Thymus (tissue), 11 donors: Measurements from ENCODE around the gene PPFIA3. TPM values are rescaled to one million over a fixed set of nuclear protein-coding genes. Genes with fewer than 3 reads are reported as not detected.
"Not testable (repeated sequence)": the region's sequence is repeated elsewhere in the genome, so short reads cannot be mapped to it uniquely, and the experiment has no call there.

ENCODE experiments used
- DNase-seq, 9 donors: peaks; one replicate each; pipeline ENCODE4 v3.0.0-alpha.2; 2013; ENCODE audit warnings: low spot score in 9 of 9, low read depth in 6 of 9, missing footprints in 1 of 9
- H3K27ac ChIP-seq, 2 donors: one replicate each; pipeline ENCODE4 v1.5.1; 2013; ENCODE audit warnings: control low read depth in 1 of 2, low read depth in 1 of 2, low read length in 1 of 2, mild to moderate bottlenecking in 1 of 2, moderate library complexity in 1 of 2
- H3K27me3 ChIP-seq, 2 donors: one replicate each; pipeline ENCODE4 v1.5.1; 2013; ENCODE audit warnings: low read length in 1 of 2; ENCODE audit not compliant: control insufficient read depth in 2 of 2, insufficient read depth in 1 of 2
- H3K36me3 ChIP-seq, 2 donors: one replicate each; pipeline ENCODE4 v1.5.1; 2013; ENCODE audit warnings: low read length in 1 of 2, mild to moderate bottlenecking in 1 of 2, moderate library complexity in 1 of 2; ENCODE audit not compliant: control insufficient read depth in 2 of 2, insufficient read depth in 2 of 2
- H3K4me1 ChIP-seq, 2 donors: one replicate each; pipeline ENCODE4 v1.5.1; 2013; ENCODE audit warnings: low read length in 2 of 2; ENCODE audit not compliant: control insufficient read depth in 2 of 2, insufficient read depth in 2 of 2
- H3K4me3 ChIP-seq, 2 donors: one replicate each; pipeline ENCODE4 v1.5.1; 2013; ENCODE audit warnings: low read length in 2 of 2, control low read depth in 1 of 2, mild to moderate bottlenecking in 1 of 2
- H3K9me3 ChIP-seq, 2 donors: one replicate each; pipeline ENCODE4 v1.5.1; 2013; ENCODE audit warnings: low read length in 1 of 2, mild to moderate bottlenecking in 1 of 2; ENCODE audit not compliant: control insufficient read depth in 2 of 2, insufficient read depth in 1 of 2
- WGBS: extraction: QIAGEN DNeasy Blood & Tissue Kit; methylation state at CpG from one replicate; pipeline ENCODE4 v1.1.7; 2013; 5-methylcytosine and 5-hydroxymethylcytosine counted together
- polyA plus RNA-seq: library from polyadenylated mRNA; stranded (reverse); fragments of 200-250 nt; gene quantifications from one replicate; pipeline ENCODE4 v1.2.3, GENCODE V29; 2013
- total RNA-seq: library from RNA; stranded (reverse); fragments of 120-200 nt; gene quantifications from one replicate; pipeline ENCODE4 v1.2.4, GENCODE V29; 2013
- donor health status: healthy.

PPFIA3 gene
- total and polyA plus RNA-seq, 2 donors: 7.0 to 14.1 TPM

DNA sequence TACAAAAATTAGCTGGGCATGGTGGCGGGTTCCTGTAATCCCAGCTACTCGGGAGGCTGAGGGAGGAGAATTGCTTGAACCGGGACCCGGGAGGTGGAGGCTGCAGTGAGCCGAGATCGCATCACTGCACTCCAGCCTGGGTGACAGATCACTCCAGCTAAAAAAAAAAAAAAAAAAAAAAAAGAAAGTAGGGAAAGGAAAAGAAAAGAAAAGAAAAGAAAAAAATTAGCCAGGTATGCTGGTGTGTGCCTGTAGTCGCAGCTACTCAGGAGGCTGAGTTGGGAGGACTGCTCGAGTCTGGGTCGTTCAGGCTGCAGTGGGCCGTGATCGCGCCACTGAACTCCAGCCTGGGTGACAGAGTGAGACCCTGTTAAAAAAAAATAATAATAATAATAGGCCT lies 7.9 kb downstream of the PPFIA3 start:
- not testable (repeated sequence) for DNase-seq, H3K36me3 ChIP-seq, H3K9me3 ChIP-seq, H3K4me3 ChIP-seq, H3K27ac ChIP-seq
- 98% methylated on average over 12 of the region's 12 CpGs for WGBS
- peaks cover 12 to 69% of the 10 kb centered on the region in 2 donors for H3K27me3 ChIP-seq
- peaks cover 9 to 17% of the 10 kb centered on the region in 2 donors for H3K4me1 ChIP-seq

DNA sequence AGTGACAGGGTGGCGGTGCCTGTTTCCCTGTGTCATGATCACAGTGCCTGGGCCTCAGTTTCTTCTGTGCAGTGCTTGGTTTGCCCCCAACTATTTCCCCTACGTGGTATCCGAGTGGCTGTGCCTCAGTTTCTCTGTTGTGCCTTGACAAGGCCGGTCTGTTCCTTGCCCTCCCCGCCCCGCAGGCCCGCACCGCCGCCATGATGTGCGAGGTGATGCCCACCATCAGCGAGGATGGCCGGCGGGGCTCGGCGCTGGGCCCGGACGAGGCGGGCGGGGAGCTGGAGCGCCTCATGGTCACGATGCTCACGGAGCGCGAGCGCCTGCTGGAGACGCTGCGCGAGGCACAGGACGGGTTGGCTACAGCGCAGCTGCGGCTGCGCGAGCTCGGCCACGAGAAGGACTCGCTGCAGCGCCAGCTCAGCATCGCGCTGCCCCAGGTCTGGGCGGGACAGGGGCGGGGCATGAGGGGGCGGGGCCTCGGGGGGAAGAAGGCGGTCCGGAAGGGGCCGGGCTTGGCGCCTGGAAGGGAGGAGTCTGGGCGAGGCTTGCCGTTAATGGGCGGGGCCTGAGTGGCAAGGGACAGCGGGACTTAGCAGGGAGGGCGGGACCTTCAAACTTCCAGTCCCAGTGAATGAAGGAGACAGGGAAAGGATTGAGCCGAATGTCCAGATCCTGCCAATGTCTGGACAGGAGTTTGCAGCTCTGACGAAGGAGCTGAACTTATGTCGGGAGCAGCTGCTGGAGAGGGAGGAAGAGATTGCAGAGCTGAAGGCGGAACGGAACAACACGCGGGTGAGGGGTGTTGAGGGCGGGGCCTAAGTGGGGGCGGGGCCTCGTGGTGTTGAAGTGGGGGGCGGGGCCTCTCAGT lies 8.6 kb downstream of the PPFIA3 start:
- peaks cover 10 to 69% of the 10 kb centered on the region in 2 donors for H3K27me3 ChIP-seq
- H3K27ac ChIP-seq: peak overlapping the region; percentile 19 to 55
- peaks cover 9 to 17% of the 10 kb centered on the region in 2 donors for H3K4me1 ChIP-seq
- peak; percentile 82 to 95 (median 88) for DNase-seq
- 4% methylated on average over 63 of the region's 63 CpGs for WGBS
- peak overlapping the region; percentile 40 to 54 for H3K4me3 ChIP-seq
- H3K9me3 ChIP-seq: peaks cover 1 to 7% of the 10 kb centered on the region in 2 donors
- H3K36me3 ChIP-seq: no peaks in the 10 kb centered on the region

DNA sequence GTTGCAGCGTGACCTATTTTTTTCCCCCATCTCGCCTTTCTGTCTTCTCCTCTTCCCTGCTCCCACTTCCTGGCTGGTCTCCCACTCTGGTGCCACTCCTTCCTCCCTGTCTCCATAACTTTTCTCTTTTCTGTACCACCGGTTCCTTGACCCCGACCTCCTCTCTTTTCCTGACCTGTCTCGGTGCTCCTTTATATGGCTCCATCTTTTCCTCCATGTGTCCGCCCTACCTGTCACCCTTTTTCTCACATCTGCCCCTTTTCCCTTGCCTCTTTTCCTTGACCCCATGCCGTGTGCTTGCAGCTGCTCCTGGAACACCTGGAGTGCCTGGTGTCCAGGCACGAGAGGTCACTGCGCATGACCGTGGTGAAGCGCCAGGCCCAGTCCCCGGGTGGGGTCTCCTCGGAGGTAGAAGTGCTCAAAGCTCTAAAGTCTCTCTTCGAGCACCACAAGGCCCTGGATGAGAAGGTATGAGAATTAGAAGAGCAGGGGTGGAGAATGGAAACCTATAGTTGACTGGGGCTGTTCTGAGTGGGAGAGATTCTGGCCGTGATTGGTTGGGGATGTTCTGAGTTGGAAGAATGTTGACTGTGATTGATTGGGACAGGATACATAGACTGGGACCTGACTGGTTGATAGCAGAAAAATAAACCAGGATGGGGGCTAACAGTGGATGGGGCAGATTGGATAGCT lies 9.3 kb downstream of the PPFIA3 start:
- H3K9me3 ChIP-seq: peaks cover 1 to 7% of the 10 kb centered on the region in 2 donors
- H3K36me3 ChIP-seq: no peaks in the 10 kb centered on the region
- no peak for DNase-seq
- H3K4me3 ChIP-seq: peak overlapping the region; percentile 40 to 54
- H3K27ac ChIP-seq: no peak overlapping the region
- peaks cover 9 to 70% of the 10 kb centered on the region in 2 donors for H3K27me3 ChIP-seq
- 78% methylated on average over 15 of the region's 15 CpGs for WGBS
- H3K4me1 ChIP-seq: peaks cover 13 to 22% of the 10 kb centered on the region in 2 donors

DNA sequence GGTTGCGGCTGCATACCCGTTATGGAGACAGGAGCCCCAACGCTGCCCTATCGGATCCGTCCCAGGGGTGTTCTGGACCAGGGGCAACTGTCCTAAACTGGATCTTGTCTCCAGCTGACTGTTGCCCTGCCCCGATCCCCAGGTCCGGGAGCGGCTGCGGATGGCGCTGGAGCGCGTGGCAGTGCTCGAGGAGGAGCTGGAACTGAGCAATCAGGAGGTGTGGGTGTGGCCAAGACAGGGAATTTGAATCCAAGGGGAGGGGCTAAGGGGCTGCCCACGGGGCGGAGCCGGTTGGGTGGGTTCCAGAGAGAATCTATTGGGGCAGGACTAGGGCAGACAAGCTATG lies 9.9 kb downstream of the PPFIA3 start:
- Histone ChIP-seq H3K4me1 (peaks cover 14 to 23% of the 10 kb centered on the region in 2 donors), H3K4me3 (no peak overlapping the region), H3K36me3 (no peaks in the 10 kb centered on the region), H3K27ac (no peak overlapping the region), H3K9me3 (peaks cover 3 to 11% of the 10 kb centered on the region in 2 donors), H3K27me3 (peaks cover 13 to 70% of the 10 kb centered on the region in 2 donors)
- DNase-seq: no peak
- WGBS: 73% methylated on average over 16 of the region's 16 CpGs

DNA sequence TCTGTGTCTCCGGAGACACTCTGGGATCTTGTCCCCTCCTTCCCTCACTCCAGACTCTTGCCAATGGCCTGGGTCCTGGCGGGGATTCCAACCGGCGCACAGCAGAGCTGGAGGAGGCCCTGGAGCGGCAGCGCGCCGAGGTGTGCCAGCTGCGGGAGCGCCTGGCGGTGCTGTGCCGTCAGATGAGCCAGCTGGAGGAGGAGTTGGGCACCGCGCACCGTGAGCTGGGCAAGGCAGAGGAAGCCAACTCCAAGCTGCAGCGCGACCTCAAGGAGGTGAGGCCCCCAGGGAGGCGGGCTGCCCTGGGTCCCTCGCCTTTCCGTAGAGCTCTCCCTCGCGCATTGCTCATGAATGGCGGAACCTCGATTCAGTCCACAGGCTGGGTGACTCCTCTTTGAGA lies 11.0 kb downstream of the PPFIA3 start:
- Histone ChIP-seq H3K9me3 (peaks cover 3 to 13% of the 10 kb centered on the region in 2 donors), H3K36me3 (no peaks in the 10 kb centered on the region), H3K27me3 (peaks cover 9 to 66% of the 10 kb centered on the region in 2 donors), H3K4me1 (peaks cover 14 to 26% of the 10 kb centered on the region in 2 donors), H3K27ac (no peak overlapping the region), H3K4me3 (no peak overlapping the region)
- no peak for DNase-seq
- WGBS: 97% methylated on average over 24 of the region's 24 CpGs

DNA sequence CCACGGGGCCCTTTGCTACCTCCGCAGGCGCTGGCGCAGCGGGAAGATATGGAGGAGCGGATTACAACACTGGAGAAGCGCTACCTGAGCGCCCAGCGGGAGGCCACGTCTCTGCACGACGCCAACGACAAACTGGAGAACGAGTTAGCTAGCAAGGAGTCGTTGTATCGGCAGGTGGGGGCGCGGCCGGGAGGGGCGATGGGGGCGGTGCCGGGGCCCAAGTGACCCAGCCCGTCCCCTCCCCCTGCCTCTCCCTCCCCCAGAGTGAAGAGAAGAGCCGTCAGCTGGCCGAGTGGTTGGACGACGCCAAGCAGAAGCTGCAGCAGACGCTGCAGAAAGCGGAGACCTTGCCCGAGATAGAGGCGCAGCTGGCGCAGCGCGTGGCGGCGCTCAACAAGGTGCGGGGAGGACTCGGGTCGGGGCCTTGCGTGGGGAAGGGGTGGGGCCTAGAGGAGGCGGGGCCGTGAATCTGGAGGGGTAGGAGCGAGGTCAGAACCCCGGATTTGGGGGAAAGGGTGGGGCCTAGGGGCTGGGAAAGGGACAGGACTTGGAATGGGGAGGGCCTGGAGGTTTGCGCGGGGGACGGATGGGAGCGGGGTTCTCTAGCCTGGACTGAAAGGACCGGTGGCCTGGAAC lies 13.7 kb downstream of the PPFIA3 start:
- H3K27ac ChIP-seq: peak overlapping the region; percentile 5 to 51
- peak overlapping the region; percentile 9 to 42 for H3K4me3 ChIP-seq
- WGBS: 27% methylated on average over 49 of the region's 49 CpGs
- no peaks in the 10 kb centered on the region for H3K36me3 ChIP-seq
- peak in 1 of 9 donors; percentile 35 for DNase-seq
- peaks cover 3 to 6% of the 10 kb centered on the region in 2 donors for H3K9me3 ChIP-seq
- H3K4me1 ChIP-seq: peaks cover 10 to 19% of the 10 kb centered on the region in 2 donors
- peaks cover 8 to 46% of the 10 kb centered on the region in 2 donors for H3K27me3 ChIP-seq

DNA sequence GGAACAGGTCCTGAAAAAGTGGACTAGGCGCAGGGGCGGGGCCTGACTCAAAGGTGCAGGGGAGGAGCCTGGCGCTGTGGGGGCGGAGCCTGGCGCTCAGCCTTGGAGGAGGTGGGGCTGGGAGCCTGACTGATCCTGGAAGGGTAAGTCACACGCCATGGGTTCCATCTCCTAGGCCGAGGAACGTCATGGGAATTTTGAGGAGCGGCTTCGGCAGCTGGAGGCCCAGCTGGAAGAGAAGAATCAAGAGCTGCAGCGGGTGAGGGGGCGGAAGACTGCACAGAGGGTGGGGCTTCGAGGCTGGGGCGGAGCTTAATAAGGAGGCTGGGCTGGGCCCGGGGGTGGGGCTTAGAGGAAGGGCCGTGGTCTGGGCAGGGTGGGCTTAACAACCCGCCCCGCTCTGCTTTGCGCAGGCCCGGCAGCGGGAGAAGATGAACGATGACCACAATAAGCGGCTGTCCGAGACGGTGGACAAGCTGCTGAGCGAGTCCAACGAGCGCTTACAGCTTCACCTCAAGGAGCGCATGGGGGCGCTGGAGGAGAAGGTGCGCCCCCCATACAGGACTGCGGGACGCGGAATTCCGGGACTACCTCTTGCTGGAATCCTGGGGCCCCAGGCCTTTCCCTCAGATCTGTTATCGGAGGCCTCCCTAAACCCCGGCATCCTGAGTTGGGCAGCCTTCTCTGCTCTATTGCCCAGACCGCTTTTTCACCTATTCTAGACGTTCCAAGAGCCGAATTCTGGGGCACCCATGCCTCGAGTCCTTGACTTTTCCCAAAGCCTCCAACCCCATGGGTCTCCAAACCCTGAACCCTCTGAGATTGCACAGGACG lies 14.5 kb downstream of the PPFIA3 start:
- no peaks in the 10 kb centered on the region for H3K36me3 ChIP-seq
- peak overlapping the region; percentile 42 to 51 for H3K27ac ChIP-seq
- peak overlapping the region; percentile 9 to 42 for H3K4me3 ChIP-seq
- 23% methylated on average over 42 of the region's 42 CpGs for WGBS
- peaks cover 5 to 11% of the 10 kb centered on the region in 2 donors for H3K4me1 ChIP-seq
- peak in 1 of 9 donors; percentile 30 for DNase-seq
- peaks cover 1 to 6% of the 10 kb centered on the region in 2 donors for H3K9me3 ChIP-seq
- peaks cover 8 to 42% of the 10 kb centered on the region in 2 donors for H3K27me3 ChIP-seq

DNA sequence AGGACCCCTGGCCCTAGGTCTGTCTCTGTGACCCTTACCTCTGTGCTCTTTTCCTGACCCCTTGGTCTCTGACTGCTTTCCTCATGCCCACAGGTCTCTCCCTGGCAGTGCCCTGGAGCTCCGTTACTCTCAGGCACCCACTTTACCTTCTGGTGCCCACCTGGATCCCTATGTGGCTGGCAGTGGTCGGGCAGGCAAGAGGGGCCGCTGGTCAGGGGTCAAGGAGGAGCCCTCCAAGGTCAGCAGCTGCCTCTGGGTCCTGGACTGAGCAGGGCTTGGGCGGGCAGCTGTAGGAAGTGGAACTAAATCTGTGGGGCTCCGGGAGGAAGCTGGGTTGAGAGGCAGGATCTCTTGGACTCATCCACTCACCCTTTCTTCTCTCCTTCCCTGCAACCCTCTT lies 16.3 kb downstream of the PPFIA3 start:
- Histone ChIP-seq H3K36me3 (no peaks in the 10 kb centered on the region), H3K27ac (no peak overlapping the region), H3K27me3 (peaks cover 8 to 29% of the 10 kb centered on the region in 2 donors), H3K4me1 (peaks cover 4 to 9% of the 10 kb centered on the region in 2 donors), H3K4me3 (no peak overlapping the region), H3K9me3 (peaks cover 1 to 9% of the 10 kb centered on the region in 2 donors)
- WGBS: 96% methylated on average over 5 of the region's 5 CpGs
- no peak for DNase-seq
